Fibroblast of lung (primary cell): ENCODE data around the gene ODF2.

Source experiments
- EZH2 ChIP-seq: IDR thresholded peaks from 2 replicates; pipeline ENCODE4 v1.5.1; 2012; ENCODE audit warnings: low read length, control low read depth, mild to moderate bottlenecking; ENCODE audit errors: missing control alignments
- TF ChIP-seq, protein P1 (sequence below), 2 donors: IDR thresholded peaks in 1 of 2; conservative IDR thresholded peaks in 1 of 2; 1 replicate in 1 of 2; 2 replicates in 1 of 2; pipeline ENCODE4 v1.5.1; 2011 to 2012; ENCODE audit warnings: low read length in 2 of 2, control low read depth in 1 of 2, inconsistent platforms in 1 of 2, low read depth in 1 of 2, mild to moderate bottlenecking in 1 of 2

DNA sequence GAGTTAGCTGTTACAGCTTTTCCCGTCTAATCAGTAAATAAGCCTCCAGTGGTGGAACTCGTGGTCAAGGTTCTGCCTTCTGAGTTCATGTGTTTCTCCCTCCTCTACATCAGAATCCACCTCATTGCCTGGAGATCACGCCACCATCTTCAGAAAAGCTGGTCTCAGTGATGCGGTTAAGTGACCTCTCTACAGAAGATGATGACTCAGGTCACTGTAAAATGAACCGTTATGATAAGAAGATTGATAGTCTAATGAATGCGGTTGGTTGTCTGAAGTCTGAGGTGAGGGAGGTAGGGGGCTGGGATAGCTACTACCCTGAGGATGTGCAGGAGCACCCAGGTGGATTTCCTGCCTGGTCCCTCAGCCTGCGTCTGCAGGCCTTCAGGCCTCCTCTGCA, 13.3 kb downstream of the ODF2 start:
- TF ChIP-seq, protein P1, sequence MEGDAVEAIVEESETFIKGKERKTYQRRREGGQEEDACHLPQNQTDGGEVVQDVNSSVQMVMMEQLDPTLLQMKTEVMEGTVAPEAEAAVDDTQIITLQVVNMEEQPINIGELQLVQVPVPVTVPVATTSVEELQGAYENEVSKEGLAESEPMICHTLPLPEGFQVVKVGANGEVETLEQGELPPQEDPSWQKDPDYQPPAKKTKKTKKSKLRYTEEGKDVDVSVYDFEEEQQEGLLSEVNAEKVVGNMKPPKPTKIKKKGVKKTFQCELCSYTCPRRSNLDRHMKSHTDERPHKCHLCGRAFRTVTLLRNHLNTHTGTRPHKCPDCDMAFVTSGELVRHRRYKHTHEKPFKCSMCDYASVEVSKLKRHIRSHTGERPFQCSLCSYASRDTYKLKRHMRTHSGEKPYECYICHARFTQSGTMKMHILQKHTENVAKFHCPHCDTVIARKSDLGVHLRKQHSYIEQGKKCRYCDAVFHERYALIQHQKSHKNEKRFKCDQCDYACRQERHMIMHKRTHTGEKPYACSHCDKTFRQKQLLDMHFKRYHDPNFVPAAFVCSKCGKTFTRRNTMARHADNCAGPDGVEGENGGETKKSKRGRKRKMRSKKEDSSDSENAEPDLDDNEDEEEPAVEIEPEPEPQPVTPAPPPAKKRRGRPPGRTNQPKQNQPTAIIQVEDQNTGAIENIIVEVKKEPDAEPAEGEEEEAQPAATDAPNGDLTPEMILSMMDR (conservative IDR thresholded peaks at IDR 0.05 in 1 of 2, IDR thresholded peaks at IDR 0.05 in 1 of 2; ENCODE audit: low read depth in 1 of 2, low read length in 2 of 2) = no peak
- no peak for TF ChIP-seq EZH2
